SK-N-SH treated with all-trans-retinoic acid at 6 μM for 48 hours (cell line): ENCODE results near the gene PREB.

Experiments used
- ARNTL ChIP-seq: fragments of 450-650 bp; formaldehyde crosslinking; IDR thresholded peaks from 2 replicates; pipeline ENCODE4 v1.5.0; 2020; ENCODE audit warnings: low read depth, mild to moderate bottlenecking, moderate library complexity, borderline replicate concordance
- CSDC2 ChIP-seq: fragments of 250-450 bp; sonication (Bioruptor Pico); IDR thresholded peaks from 2 replicates; pipeline ENCODE4 v1.5.0; 2020; ENCODE audit warnings: mild to moderate bottlenecking, moderate library complexity
- GLIS3 ChIP-seq: fragments of 250-450 bp; sonication (Bioruptor Pico); IDR thresholded peaks from 2 replicates; pipeline ENCODE4 v1.5.0; 2020; ENCODE audit warnings: mild to moderate bottlenecking, moderate library complexity
- ISL1 ChIP-seq: fragments of 250-450 bp; sonication (Bioruptor Pico); IDR thresholded peaks from 2 replicates; pipeline ENCODE4 v2.1.2; 2022; ENCODE audit warnings: mild to moderate bottlenecking, moderate library complexity
- OSR1 ChIP-seq: fragments of 250-450 bp; sonication (Bioruptor Pico); IDR thresholded peaks from 2 replicates; pipeline ENCODE4 v1.8.0; 2022; ENCODE audit warnings: moderate library complexity, mild to moderate bottlenecking, inconsistent platforms
- PATZ1 ChIP-seq: fragments of 250-450 bp; sonication (Bioruptor Pico); IDR thresholded peaks from 2 replicates; pipeline ENCODE4 v1.8.0; 2020; ENCODE audit warnings: mild to moderate bottlenecking, moderate library complexity, borderline replicate concordance
- POU6F1 ChIP-seq: fragments of 250-450 bp; sonication (Bioruptor Pico); IDR thresholded peaks from 2 replicates; pipeline ENCODE4 v1.8.0; 2021; ENCODE audit warnings: low read depth, mild to moderate bottlenecking, moderate library complexity, borderline replicate concordance

- no peak for TF ChIP-seq ISL1 (CRISPR knock-in tag)
- no peak for TF ChIP-seq CSDC2 (CRISPR knock-in tag)
- TF ChIP-seq GLIS3 (CRISPR knock-in tag), result no peak
- TF ChIP-seq POU6F1, result no peak
- TF ChIP-seq PATZ1 (CRISPR knock-in tag), result no peak
- TF ChIP-seq OSR1, result no peak
- TF ChIP-seq ARNTL (CRISPR knock-in tag), result no peak
These were observed 13.5 kb upstream of the PREB start for GRCh38 chr2:27147935-27148334.
